ENCODE results near the gene CHMP1A. TPM values are rescaled to one million over a fixed set of nuclear protein-coding genes. Genes with fewer than 3 reads are reported as not detected.
"Not testable (repeated sequence)": the region's sequence is repeated elsewhere in the genome, so short reads cannot be mapped to it uniquely, and the experiment has no call there.

CHMP1A gene
- total RNA-seq, 1 donor = 33.5 TPM

GRCh38 chr16:89685916-89686315, 28.4 kb upstream of the CHMP1A start:
- Histone ChIP-seq H3K4me3 (ENCODE audit: low read length) (no peak overlapping the region), H3K27me3 (ENCODE audit: insufficient read depth, low read length) (no peaks in the 10 kb centered on the region), H3K9me3 (ENCODE audit: low read depth, low read length) (no peaks in the 10 kb centered on the region)

GRCh38 chr16:89678258-89678657, 20.8 kb upstream of the CHMP1A start:
- no peaks in the 10 kb centered on the region for H3K9me3 ChIP-seq (ENCODE audit: low read depth, low read length)
- H3K4me3 ChIP-seq (ENCODE audit: low read length) = no peak overlapping the region
- no peaks in the 10 kb centered on the region for H3K4me1 ChIP-seq (ENCODE audit: insufficient read depth, low read length)
- no peaks in the 10 kb centered on the region for H3K27me3 ChIP-seq (ENCODE audit: insufficient read depth, low read length)

More at GRCh38 chr16:89685916-89686315, 28.4 kb upstream of the CHMP1A start:
- H3K4me1 ChIP-seq (ENCODE audit: insufficient read depth, low read length) = peaks cover 9% of the 10 kb centered on the region

- Histone ChIP-seq H3K9me3 (ENCODE audit: low read depth, low read length) (no peaks in the 10 kb centered on the region), H3K4me1 (ENCODE audit: insufficient read depth, low read length) (no peaks in the 10 kb centered on the region), H3K4me3 (ENCODE audit: low read length) (no peak overlapping the region), H3K27me3 (ENCODE audit: insufficient read depth, low read length) (no peaks in the 10 kb centered on the region)
These were observed 14.9 kb upstream of the CHMP1A start for GRCh38 chr16:89672177-89672941.

GRCh38 chr16:89671565-89671964, 14.1 kb upstream of the CHMP1A start:
- H3K4me3 ChIP-seq (ENCODE audit: low read length); H3K4me1 ChIP-seq (ENCODE audit: insufficient read depth, low read length); H3K9me3 ChIP-seq (ENCODE audit: low read depth, low read length); H3K27me3 ChIP-seq (ENCODE audit: insufficient read depth, low read length): not testable (repeated sequence)

GRCh38 chr16:89670496-89671431, 13.3 kb upstream of the CHMP1A start:
- H3K27me3 ChIP-seq (ENCODE audit: insufficient read depth, low read length) = no peaks in the 10 kb centered on the region
- no peak overlapping the region for H3K4me3 ChIP-seq (ENCODE audit: low read length)

GRCh38 chr16:89669755-89670154, 12.2 kb upstream of the CHMP1A start:
- no peak overlapping the region for H3K4me3 ChIP-seq (ENCODE audit: low read length)
- H3K27me3 ChIP-seq (ENCODE audit: insufficient read depth, low read length) = no peaks in the 10 kb centered on the region
- H3K4me1 ChIP-seq (ENCODE audit: insufficient read depth, low read length) = no peaks in the 10 kb centered on the region
- H3K9me3 ChIP-seq (ENCODE audit: low read depth, low read length) = no peaks in the 10 kb centered on the region

More at GRCh38 chr16:89670496-89671431, 13.3 kb upstream of the CHMP1A start:
- Histone ChIP-seq H3K4me1 (ENCODE audit: insufficient read depth, low read length) (no peaks in the 10 kb centered on the region), H3K9me3 (ENCODE audit: low read depth, low read length) (no peaks in the 10 kb centered on the region)

- no peak overlapping the region for H3K4me3 ChIP-seq (ENCODE audit: low read length)
- H3K27me3 ChIP-seq (ENCODE audit: insufficient read depth, low read length) = no peaks in the 10 kb centered on the region
- H3K4me1 ChIP-seq (ENCODE audit: insufficient read depth, low read length) = no peaks in the 10 kb centered on the region
- H3K9me3 ChIP-seq (ENCODE audit: low read depth, low read length) = no peaks in the 10 kb centered on the region
These were observed 11.3 kb upstream of the CHMP1A start for GRCh38 chr16:89668790-89669158.

- H3K4me1 ChIP-seq (ENCODE audit: insufficient read depth, low read length) = no peaks in the 10 kb centered on the region
- no peaks in the 10 kb centered on the region for H3K9me3 ChIP-seq (ENCODE audit: low read depth, low read length)
- H3K4me3 ChIP-seq (ENCODE audit: low read length) = no peak overlapping the region
- no peaks in the 10 kb centered on the region for H3K27me3 ChIP-seq (ENCODE audit: insufficient read depth, low read length)
These were observed 10.1 kb upstream of the CHMP1A start for GRCh38 chr16:89667633-89668032.

GRCh38 chr16:89667000-89667399, 9.5 kb upstream of the CHMP1A start:
- not testable (repeated sequence) for H3K9me3 ChIP-seq (ENCODE audit: low read depth, low read length); H3K4me1 ChIP-seq (ENCODE audit: insufficient read depth, low read length); H3K4me3 ChIP-seq (ENCODE audit: low read length); H3K27me3 ChIP-seq (ENCODE audit: insufficient read depth, low read length)

- H3K27me3 ChIP-seq (ENCODE audit: insufficient read depth, low read length); H3K4me3 ChIP-seq (ENCODE audit: low read length); H3K4me1 ChIP-seq (ENCODE audit: insufficient read depth, low read length); H3K9me3 ChIP-seq (ENCODE audit: low read depth, low read length): not testable (repeated sequence)
These were observed 6.7 kb upstream of the CHMP1A start for GRCh38 chr16:89664238-89664637.

- Histone ChIP-seq H3K4me3 (ENCODE audit: low read length) (no peak overlapping the region), H3K9me3 (ENCODE audit: low read depth, low read length) (no peaks in the 10 kb centered on the region), H3K4me1 (ENCODE audit: insufficient read depth, low read length) (peaks cover 17% of the 10 kb centered on the region), H3K27me3 (ENCODE audit: insufficient read depth, low read length) (no peaks in the 10 kb centered on the region)
These were observed 3.7 kb upstream of the CHMP1A start for GRCh38 chr16:89661215-89661614.

- Histone ChIP-seq H3K4me1 (ENCODE audit: insufficient read depth, low read length) (peaks cover 25% of the 10 kb centered on the region), H3K4me3 (ENCODE audit: low read length) (no peak overlapping the region), H3K9me3 (ENCODE audit: low read depth, low read length) (no peaks in the 10 kb centered on the region), H3K27me3 (ENCODE audit: insufficient read depth, low read length) (no peaks in the 10 kb centered on the region)
These were observed 2.6 kb upstream of the CHMP1A start for GRCh38 chr16:89660146-89660545.

GRCh38 chr16:89658221-89658879, 842 bp upstream of the CHMP1A start:
- Histone ChIP-seq H3K27me3 (ENCODE audit: insufficient read depth, low read length) (no peaks in the 10 kb centered on the region), H3K4me3 (ENCODE audit: low read length) (peak overlapping the region; percentile 92), H3K9me3 (ENCODE audit: low read depth, low read length) (no peaks in the 10 kb centered on the region), H3K4me1 (ENCODE audit: insufficient read depth, low read length) (peaks cover 27% of the 10 kb centered on the region)

GRCh38 chr16:89656435-89657121, 930 bp downstream of the CHMP1A start:
- Histone ChIP-seq H3K27me3 (ENCODE audit: insufficient read depth, low read length) (no peaks in the 10 kb centered on the region), H3K4me3 (ENCODE audit: low read length) (peak overlapping the region; percentile 92), H3K9me3 (ENCODE audit: low read depth, low read length) (no peaks in the 10 kb centered on the region), H3K4me1 (ENCODE audit: insufficient read depth, low read length) (peaks cover 27% of the 10 kb centered on the region)
